NCI-H226 (cell line): ENCODE data around the gene NCKIPSD.

ENCODE experiments used
- DNase-seq: peaks from one replicate; pipeline ENCODE4 v3.0.0-alpha.2; 2015

Gene NCKIPSD

GRCh38 chr3:48678056-48678455, 7.7 kb downstream of the NCKIPSD start:
- DNase-seq: peak; percentile 57

GRCh38 chr3:48674505-48674904, 11.2 kb downstream of the NCKIPSD start:
- no peak for DNase-seq

- DNase-seq: no peak
Measured at GRCh38 chr3:48672522-48672921, 13.2 kb downstream of the NCKIPSD start.

GRCh38 chr3:48664929-48665328, 20.8 kb downstream of the NCKIPSD start:
- no peak for DNase-seq

GRCh38 chr3:48664313-48664644, 21.4 kb downstream of the NCKIPSD start:
- no peak for DNase-seq

DNA sequence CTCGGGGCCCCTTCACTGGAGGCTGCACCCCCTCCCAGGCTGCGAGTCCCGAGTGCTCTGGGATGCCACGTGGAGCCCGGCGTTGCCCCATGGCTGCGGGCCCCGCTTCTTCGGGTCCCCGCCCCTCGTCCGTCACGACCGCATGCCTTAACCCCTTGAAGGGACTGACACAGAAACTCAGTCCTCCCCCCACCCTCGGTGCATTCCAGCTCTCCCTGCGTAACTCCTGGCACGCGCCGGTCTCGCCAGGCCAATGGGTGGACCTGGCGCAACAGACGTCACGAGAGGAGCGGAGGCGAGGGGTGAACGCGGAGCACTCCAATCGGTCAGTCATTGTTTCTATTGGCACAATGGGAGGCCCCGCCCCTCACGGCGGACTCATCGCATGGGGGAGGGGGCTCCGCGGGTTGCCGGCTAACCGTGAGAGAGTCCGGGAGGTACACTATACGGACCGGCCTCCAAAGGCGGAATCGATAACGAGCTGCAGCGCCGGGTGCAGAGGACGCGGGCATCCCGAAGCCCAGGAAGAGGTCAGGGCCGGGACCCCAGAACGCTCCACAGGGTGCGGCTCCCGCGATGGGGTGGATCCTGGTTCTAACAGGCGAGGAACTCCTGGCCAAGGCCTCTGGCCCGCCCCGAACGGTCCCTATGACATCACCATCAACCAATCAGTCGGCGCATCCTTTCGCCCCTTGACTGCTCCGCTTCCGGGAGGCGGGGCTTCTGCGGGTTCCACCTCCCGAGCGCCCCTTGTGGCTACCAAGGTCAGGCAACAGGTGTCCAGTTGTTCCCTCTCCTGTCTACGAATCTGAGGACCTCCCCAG, 22.0 kb downstream of the NCKIPSD start:
- DNase-seq: peak; percentile 99

- peak; percentile 89 for DNase-seq
Measured at GRCh38 chr3:48662753-48663488, 22.8 kb downstream of the NCKIPSD start, which contains the start of gene CELSR3. CELSR3 (minus strand) TSS chr3:48662886; CDS start chr3:48662634, 252 bp downstream.

DNA sequence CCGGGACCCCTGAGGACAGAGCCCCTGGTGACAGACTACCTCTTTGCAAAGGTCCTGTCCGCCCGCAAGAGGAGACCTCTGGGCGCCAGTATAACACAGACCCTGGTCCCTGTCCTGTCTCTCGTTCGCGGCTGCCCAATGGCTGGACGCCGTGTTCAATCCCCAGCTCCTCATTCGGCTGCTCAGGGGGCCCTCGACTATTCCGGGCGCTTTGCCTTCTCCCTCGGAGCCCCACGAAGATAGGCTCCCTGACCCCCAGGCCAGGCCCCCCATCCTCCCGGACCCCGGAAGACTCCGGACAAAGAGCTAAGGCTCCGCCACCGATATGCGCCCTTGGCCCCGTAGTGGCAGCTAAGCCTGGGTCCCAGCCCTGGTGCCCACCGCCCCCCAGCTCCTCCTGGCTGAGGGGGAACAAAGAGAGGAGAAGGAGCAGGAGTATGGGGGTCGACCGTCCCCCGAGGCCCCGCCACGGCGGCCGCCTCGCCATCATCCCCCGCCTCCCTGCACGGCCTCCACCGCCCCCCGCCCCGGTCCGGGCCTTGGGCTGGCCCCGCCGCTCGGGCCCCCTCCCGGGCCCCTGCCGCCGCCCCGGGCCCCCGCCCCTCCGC, 23.5 kb downstream of the NCKIPSD start:
- DNase-seq: no peak

GRCh38 chr3:48661501-48662144, 24.1 kb downstream of the NCKIPSD start:
- DNase-seq: peak; percentile 32

DNA sequence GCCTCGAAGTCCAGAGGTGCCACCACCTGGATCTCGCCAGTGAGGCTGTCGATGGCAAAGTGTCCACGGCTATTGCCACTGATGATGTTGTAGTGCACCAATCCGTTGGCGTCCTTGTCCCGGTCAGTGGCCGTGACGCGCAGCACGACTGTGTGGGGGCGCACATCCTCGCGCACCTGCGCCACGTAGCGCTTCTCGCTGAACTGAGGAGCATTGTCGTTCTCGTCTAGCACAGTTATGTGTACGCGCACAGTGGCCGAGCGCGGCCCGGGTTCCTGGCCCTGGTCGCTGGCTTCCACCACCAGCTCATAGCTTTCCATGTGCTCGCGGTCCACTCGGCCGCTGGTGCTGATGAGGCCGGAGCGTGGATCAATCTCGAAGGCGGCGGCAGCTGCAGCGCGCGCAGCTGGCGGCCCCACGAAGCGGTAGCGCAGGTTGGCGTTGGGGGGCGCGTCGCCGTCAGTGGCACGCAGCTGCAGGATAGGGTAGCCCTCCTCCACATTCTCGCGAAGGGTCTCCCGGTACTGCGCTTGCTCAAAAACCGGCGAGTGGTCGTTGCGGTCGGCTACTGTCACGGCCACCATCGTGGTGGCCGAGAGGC, 24.8 kb downstream of the NCKIPSD start:
- DNase-seq: no peak

DNA sequence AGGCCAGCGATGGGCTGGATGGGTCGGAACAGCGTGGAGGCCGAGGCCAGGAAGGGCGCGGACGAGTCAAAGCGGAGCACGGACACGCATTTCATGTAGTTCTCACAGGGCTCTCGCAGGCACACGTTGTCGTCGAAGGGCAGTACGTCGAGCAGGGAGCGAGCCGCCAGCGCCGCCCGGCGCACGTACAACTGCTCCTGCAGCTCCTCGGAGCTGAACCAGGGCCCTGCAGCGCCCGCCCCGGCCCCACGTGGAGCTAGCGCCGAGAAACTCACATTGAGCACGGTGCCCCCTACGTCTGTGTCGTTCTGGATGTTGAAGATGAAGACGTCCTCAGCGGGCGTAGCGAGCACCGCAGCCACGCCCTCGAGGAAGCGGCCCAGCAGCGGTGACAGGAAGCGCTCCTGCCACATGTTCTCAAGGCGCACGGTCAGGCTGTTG, 28.9 kb downstream of the NCKIPSD start:
- DNase-seq: no peak

DNA sequence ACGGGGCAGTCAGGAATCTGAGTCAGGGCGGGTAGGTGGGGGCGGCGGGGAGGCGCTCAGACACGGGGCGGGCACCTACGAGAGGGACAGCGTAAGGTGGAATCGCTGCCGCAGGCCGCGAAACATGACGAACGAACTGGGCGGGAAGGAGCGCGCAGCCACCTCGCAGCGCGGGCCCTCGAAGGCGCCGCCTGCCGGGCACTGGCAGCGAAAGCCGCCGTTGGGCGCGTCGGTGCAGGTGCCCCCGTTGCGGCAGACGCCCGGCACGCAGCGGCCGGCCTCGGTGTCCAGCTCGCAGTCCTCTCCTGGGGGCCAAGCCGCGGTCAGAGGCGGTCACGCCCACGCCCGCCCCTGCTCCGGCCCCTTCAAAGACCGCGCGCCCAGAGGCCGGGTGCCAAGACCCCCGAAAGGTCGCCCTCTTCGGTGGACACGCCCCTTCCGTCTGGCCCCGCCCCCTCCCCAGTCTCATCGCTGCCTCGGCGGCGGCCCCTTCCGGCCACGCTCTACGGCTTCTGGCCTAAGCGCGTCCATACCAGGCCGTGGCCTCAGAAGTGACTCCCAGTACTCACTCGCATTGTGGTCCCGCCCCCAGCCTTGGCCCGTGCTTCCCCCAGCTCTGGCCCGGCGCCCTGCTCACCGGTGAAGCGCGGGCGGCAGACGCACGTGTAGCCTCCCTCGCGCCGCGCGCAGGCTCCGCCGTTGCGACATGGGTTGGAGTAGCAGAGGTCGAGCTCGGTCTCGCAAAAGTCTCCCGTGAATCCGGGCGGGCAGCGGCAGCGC, 29.5 kb downstream of the NCKIPSD start:
- peak; percentile 74 for DNase-seq

GRCh38 chr3:48655606-48656005, 30.1 kb downstream of the NCKIPSD start:
- DNase-seq: no peak

- DNase-seq: no peak
Measured at GRCh38 chr3:48655063-48655462, 30.7 kb downstream of the NCKIPSD start.

GRCh38 chr3:48652923-48653715, 32.6 kb downstream of the NCKIPSD start:
- no peak for DNase-seq

DNA sequence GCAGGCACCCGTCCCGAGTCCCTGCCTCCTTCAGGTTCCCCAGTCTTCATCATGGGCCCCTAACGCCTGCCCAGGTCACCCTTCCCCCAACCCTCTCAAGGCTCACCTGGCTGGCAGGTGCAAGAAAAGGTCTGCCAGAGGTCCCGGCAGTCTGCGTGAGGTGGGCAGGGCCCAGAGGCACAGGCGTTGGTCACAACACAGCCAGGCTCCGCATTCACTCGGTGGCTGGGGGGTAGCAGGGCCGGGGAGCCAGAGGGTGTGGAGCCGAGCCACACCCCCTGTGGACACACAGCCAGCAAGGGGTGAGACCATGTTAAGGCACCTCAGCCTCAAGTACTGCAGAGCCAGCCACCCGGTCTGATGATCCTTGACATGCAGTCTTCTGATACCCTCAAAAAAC, 33.9 kb downstream of the NCKIPSD start:
- no peak for DNase-seq

GRCh38 chr3:48650723-48651122, 35.0 kb downstream of the NCKIPSD start:
- DNase-seq: no peak

- DNase-seq: no peak
Measured at GRCh38 chr3:48648188-48648850, 37.4 kb downstream of the NCKIPSD start.

- no peak for DNase-seq
Measured at GRCh38 chr3:48647714-48648113, 38.0 kb downstream of the NCKIPSD start.
